GM21576 (cell line): ENCODE measurements around the gene FUBP1.
A peak's percentile ranks its signal among the peaks of the same experiment; 100 is the strongest.
"Not testable (repeated sequence)": the region's sequence is repeated elsewhere in the genome, so short reads cannot be mapped to it uniquely, and the experiment has no call there.

Experiments
- ATAC-seq: cut with Tn5 transposase; IDR thresholded peaks from one replicate; pipeline ENCODE4 v1.9.1; 2021; ENCODE audit warnings: mild to moderate bottlenecking, moderate library complexity; ENCODE audit not compliant: unreplicated experiment

The FUBP1 gene

DNA sequence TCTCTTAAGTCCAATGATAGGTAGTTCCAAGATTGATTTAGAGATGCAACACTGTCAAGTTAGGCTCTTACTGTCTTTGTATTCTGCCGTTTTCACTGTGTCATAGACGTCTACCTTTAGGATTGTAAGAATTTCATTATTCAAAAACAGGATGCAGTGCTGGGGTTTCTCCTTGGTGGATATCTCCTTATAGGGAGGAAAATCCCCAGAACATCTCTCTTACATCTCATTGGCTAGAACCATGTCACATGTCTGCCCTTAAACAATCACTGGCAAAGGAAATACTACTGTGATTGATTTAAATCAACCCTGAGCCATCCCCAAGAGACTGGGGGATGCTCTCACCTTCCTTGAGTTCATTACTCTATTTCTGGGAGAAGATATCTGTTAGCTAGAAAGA is 10.9 kb upstream of the FUBP1 start:
- no peak for ATAC-seq

DNA sequence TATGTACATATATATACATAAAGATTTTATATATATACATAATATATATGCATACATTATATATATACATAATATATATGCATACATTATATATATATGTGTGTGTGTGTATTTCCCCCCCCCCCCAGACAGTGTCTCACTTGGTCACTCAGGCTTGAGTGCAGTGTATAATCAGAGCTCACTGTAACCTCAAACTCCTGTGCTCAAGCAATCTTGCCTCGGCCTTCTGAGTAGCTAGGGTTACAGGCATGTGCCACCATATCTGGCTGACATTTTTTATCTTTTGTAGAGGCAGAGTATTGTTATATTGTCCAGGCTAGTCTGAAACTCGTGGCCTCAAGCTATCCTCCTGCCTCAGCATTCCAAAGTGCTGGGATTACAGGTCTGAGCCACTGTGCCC is 9.0 kb upstream of the FUBP1 start:
- ATAC-seq, result no peak

DNA sequence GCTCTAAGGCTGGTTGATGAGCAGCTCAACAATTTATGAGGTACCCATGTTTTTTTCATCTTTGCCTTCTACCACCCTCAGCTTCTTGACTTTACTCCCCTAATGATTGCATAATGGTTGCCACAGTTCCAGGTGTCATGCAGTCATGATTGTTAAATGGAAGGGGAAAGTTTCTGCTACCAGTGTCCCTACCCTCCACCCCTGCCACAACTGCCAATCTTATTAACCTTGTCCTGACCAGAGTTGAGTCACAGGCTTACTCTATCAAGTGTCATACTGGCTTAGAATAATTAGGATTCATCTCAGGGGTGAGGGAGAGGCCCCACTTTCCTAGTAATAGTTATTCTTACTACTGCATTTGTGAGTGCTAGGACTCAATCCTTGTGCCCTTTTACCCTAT is 7.9 kb upstream of the FUBP1 start:
- ATAC-seq, result no peak

DNA sequence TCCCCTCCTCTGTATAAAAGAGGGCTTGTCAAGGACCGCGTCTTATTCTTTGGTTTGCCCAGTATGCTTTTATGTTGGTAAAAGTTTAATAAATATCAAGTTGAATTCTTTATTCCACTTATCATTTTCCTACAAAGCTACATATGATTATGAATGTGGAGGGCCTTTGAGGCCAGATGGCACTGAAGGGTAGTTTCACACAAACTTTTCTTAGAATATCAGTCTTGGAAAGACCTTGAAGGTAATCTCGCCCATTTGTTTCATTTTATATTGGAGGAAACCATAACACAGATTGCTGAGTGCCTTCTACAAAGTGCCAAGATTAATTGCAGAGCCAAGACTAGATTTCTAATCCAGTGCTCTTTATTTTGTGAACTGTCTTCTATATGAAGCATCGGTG is 5.8 kb upstream of the FUBP1 start:
- ATAC-seq, result no peak

DNA sequence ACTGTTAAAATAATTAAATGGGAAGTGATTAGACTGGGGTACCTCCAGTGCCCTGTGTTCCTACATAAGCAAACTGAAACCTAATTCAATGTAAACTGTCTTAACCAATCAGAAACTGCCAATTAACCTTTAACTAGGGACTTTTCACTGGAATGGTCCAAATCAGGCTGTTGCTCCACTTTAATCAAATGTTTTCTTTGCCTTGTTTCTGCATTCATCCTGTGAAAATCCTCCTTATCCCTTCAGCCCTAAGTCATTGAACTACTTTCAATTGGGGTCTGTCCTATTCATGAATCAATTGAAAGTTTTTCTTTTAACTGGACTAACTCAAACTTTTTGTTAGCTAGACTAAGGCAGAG is 5.1 kb upstream of the FUBP1 start:
- no peak for ATAC-seq

DNA sequence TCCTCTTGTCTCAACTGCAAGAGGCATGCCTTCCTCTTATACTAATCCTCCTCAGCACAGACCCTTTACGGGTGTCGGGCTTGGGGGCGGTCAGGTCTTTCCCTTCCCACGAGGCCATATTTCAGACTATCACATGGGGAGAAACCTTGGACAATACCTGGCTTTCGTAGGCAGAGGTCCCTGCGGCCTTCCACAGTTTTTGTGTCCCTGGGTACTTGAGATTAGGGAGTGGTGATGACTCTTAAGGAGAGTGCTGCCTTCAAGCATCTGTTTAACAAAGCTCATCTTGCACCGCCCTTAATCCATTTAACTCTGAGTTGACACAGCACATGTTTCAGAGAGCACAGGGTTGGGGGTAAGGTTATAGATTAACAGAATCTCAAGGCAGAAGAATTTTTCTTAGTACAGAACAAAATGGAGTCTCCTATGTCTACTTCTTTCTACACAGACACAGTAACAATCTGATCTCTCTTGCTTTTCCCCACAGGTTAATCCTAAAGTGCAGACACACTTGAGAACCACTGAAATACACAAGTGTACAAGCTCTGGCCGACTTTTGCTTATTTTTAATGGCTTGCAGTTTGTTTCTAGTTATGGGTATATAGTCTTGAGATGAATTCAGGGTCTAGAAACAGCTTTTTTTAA is 4.6 kb upstream of the FUBP1 start:
- ATAC-seq, result not testable (repeated sequence)

DNA sequence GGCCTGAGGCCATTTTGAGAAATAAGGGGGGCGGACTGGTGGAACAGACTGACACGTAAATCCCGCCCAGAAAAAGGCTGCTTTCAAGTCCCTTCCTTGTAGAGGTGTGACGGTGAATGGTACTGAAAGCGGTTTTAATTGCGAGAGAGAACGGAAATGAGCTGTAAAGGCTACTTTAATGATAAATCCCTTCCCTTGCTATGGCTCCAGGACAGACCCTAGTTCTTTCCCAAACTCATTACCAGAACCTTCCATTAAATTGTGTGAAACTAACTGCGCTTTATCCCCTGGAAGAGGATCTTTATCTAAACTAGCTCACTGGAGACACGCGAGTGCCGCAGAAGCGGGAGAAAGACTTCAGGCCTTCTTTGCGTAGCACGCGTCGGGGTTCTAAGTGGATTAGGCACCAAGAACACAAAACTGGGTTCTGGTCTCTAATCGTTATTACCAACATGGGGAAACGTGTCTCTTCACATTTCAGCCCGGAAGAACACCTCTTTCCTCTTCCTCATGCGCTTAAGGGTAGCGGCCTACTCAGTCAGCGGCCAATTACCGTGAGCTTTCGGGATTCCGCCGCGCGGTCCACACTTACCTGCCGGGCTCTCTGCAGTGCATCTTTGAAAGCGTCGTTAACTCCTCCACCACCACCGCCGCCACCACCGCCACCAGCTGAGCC is 441 bp downstream of the FUBP1 start:
- peak; percentile 60 for ATAC-seq

DNA sequence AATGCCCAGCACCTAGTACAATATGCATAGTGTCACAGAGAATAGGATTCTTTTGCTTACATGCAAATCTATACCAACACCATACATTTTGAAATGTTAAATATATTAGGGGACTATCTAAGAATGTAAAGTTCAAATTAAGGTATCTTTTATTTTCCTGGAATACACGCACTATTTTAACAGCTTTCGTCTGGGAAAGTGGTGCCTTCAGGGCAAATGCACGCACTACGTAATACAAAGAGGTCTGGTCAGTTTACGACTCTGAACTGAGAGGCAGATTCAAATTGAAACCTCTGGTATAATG is 931 bp downstream of the FUBP1 start:
- ATAC-seq, result no peak

DNA sequence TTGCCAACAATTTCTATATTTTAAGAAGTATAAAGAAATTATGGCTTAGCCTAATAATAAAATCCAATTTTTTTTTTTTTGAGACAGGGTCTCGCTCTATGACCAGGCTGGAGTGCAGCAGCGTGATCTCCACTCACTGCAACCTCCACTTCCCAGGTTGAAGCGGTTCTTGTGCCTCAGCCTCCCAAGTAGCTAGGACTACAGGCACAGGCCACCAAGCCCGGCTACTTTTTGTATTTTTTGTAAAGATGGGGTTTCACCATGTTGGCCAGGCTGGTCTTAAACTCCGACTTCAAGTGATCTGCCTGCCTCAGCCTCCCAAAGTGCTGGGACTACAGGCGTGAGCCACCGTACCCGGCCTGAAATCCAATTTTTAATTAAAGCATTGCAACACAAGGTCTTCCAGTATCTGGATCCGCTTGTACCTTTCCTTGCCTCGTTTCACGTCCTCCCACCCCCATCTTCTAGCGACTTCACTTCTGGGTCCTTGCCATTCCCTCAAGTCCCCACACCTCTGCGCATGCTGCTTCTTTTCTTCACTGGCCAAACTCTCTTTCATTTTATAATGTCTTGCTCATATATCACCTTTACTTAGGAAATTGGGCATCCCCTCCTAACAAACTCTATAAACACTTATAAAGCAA is 2.3 kb downstream of the FUBP1 start:
- ATAC-seq, result no peak

DNA sequence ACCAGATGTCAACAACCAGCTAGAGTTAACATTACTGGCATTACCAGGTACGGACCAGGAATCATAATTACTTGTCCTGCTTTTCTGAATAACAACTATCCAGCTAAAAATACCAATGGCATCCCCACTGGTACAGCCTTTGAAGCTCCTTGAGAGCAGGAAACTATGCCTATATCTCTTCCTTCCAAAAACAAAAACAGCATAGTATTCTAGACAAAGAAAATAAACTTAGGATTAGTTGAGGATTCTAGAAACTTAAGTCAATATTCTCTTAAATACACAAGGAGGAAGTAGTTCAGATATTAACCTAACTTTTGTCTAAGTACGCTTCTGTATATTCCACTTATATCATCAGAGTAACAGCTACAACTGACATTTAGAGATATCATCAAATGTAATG is 3.0 kb downstream of the FUBP1 start:
- ATAC-seq, result no peak

DNA sequence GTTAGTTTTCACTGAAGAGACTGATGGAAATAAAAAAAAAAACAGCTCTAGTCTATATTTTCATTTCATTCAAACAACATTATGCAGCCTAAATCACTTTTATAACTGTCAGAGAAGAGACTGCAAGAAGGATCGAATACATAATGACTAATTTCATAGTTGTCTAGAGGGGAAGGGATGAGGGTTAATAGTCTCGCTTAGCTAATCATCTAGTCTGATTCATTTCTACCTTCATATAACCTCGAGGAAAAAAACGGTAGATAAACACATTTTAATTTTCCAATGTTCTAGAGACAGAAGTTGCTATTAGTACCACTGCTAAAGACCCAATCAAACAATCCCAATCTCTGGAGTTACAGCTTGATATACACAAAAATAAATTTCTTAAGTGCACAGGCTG is 3.5 kb downstream of the FUBP1 start:
- ATAC-seq, result no peak

DNA sequence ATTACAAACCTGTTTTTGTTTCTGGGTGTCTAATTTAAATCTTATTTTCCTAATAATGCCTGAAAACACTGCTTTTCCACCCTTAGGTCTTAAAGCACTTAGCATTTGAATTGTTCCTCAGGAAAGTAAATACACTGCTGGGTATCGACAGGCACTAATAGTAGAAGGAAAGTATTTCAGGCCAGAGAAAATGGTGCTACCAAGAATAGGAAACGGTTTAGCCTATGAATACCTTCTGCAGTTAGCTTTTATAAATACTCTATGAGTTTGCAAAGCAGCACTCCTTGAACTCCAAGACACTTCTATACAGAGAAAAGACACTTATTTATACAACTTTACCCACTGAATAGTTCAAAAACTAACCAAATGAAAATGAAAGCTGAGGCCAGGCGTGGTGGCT is 6.8 kb downstream of the FUBP1 start:
- ATAC-seq, result no peak

DNA sequence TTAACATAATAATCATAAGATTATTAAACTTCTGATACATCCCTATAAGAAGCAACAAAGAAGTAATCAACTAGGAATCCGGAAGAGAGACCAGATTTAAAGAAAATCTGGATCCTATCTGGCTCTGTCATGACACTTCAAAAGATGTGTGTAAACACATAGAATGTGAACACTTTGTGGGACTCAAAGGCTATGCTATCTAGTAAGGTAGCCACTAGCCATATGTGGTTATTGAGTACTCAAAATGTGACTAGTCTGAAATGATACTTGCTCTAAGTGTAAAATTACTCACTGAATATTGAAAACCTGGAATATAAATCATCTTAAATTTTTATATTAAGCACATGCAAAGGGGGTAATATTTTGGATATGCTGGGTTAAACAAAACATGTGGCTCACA is 8.7 kb downstream of the FUBP1 start:
- ATAC-seq, result no peak

DNA sequence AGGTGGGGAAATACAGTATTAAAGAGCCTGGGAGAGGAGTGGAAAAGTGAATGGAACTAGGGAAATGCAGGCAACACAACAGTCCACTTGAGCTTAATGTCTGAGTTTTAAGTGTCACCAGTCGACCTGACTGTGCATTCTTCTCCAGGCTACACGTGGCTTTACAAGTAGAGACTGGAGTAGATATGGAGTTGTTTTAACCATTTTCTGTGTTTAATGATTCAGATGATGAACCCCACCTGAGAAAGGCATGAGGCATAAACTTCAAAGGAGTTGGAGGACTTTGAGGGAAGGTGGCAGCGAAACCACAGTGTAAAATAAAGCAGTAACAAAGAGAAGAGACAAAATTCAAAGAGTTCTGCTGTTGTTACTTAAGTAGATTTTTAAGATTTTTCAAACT is 12.6 kb downstream of the FUBP1 start:
- no peak for ATAC-seq

DNA sequence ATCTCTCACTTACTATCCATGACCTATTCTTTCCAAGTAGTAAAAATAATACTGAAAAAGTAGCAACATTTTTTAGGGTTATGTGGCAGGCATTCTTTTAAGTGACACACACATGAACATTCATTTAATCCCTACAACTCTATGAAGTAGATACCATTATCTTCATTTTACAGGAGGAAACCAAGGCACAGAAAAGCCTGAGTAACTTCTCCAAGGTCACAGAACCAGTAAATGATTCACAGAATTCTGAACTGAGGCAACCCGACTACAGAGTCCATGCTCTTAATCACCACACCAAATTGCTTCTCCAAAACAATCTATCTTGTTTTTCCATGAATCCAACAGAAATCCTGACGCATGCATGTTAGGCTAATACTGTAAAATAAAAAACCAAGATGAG is 17.5 kb downstream of the FUBP1 start:
- no peak for ATAC-seq

DNA sequence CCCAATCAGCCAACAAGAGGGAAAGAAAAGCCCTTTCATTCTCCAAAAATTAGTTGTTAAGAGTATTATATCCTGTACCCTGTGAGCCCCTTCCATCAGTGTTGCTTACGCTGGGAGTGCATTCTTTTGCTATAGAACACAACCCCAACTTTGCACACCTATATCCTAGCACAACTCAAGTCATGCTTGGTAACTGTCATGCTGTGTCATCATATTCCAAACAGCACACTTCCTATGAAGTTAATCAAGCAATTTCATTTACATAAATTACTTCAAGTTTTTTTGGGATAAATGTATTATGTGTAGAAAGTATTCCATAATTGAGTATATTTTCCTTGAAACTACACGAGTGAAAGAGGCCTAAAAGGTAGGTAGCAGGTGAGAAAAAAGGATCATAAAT is 20.0 kb downstream of the FUBP1 start:
- no peak for ATAC-seq

DNA sequence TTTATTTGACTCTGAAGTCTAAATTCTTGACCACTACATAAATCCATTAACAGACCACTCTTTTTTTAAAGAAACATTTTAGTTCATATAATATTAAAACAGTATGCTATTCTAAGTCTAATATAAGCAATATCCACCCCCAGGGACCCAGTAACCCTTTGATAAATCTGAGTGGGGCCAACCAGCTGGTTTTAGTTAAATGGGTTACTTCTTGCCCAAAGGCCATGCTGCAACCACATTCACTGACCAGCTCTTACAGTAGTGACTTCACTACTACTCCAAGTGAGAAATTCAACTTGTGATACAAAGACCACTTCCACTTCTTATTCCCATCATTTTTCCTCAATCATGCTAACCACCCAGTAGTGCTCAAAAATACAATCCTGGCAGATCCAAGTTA is 20.5 kb downstream of the FUBP1 start:
- no peak for ATAC-seq

DNA sequence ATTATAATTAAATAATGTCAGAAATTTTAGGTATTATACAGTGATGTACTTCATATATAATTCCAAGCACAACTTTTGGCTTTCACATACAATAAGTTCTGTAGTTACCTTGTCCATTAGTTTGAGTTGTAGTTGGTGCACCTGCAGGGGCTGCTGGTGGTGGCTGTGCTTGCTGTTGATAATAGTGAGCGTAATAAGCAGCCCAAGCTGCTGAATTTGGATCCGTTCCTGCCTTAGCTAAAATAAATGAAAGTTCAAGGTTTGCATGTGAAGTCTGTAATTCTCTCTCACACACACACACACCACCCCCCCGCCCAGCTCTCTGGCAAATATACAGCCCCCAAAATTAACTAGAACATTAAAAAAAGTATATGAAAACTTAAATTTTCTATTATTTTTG is 22.4 kb downstream of the FUBP1 start:
- ATAC-seq, result no peak

DNA sequence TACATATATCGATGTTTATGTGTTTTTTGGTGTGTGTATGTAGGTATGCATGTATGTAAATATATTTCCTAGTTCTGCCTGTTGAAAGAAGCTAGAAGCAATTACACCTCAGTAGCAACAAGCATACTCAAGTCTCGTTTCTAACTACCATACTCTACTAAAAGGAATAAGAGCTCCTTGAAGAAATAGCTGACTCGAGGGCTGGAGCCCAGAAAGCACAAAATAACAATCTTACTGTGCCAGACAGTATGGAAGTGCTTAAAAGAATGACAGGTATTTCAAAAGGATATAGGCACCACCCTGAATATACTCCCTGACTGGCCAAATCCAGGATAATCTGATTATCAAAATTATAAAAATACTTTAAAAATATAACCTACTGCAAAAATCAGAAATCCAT is 23.2 kb downstream of the FUBP1 start:
- no peak for ATAC-seq

DNA sequence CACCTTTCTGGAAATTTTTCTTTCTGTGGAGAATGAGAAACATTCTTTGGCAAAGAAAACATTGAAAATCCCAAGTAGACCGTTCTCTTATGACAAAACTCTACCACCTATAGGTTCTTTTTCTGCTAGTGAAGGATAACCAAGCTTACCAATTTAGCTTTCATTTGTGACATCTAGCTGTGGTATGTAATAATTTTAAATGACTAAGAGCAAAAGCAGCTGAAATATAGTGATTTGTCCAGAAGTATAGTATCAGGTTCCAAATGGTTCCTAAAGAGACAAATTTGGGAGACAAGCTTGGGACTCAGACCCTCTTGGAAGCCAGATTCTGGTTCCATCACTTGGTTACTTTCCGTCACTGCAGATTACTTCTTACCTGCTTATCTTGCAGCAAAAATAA is 24.4 kb downstream of the FUBP1 start:
- ATAC-seq, result no peak

DNA sequence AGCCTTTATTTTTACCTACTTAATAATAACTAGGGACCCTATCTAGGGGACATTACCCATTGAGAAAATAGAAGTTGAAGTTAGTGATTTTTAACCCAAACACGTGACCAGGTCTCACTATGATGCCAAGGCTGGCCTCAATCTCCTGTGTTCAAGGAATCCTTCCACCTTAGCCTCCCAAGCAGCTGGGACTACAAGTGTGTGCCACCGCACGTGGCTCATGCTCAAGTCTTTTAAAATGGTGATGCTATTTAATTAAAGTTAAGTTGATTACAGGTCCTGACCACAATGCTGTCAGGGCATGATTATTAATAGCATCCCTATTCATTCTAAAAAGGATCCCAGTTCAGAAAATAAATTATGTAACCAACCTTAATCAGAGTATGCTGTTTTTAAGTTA is 25.0 kb downstream of the FUBP1 start:
- ATAC-seq, result no peak

DNA sequence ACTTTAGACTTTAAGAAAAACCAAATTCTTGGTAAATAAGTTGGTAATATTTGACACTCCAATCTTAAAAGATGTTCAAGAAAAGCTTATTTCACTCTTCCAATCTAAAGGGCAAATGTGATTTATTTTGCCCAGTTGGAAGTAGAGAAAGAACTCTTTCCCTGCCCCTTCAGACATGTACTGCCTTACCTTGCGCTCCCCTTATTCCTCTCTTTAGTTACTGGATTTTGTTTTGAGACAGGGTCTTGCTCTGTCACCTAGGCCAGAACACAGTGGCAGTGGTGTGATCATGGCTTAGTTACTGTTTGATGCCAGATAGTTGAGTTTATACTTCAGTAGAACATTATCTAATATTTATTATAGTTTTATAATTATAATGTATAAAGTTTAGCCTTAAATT is 27.5 kb downstream of the FUBP1 start:
- no peak for ATAC-seq

DNA sequence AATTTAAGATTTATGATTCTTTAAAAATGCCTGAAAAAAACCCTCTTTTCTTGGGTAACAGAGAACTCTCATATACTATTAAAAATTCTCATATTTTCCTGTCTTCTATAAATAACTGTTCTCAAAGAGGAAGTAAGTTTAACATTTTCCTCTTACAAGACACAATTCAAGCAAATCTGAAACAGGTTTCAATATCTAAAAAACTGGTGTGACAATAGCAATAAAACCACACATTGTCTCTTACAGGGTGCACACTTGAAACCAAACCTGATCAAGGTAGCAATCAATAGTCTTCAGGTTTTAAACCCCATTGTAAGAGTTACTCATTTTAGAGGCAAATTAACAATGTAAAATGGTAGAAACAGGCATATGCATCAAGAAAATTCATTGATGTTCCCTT is 28.0 kb downstream of the FUBP1 start:
- peak; percentile 63 for ATAC-seq
